Panc1 (cell line): ENCODE measurements around the gene A2M. TPM values are rescaled to one million over a fixed set of nuclear protein-coding genes. Genes with fewer than 3 reads are reported as not detected.

Experiments used
- ATAC-seq: fragments of 200-7000 bp; cut with Tn5 transposase; 2 replicates; pipeline ENCODE4 v1.9.1; 2020; ENCODE audit warnings: mild to moderate bottlenecking, moderate library complexity
- BruUV-seq: library from RNA; stranded (reverse); fragments of 400-500 nt; replicated peaks from 2 replicates; lab custom pipeline; 2021; lab: Mats Ljungman, UMichigan
- CTCF ChIA-PET: fragments of 300-600 bp; sonication (Branson Sonifier 250); formaldehyde crosslinking; loops from one replicate; lab custom pipeline; 2022; ENCODE audit warnings: antibody characterized with exemption; lab: Charles Lee
- POLR2A ChIA-PET: fragments of 300-600 bp; sonication (Branson Sonifier 250); formaldehyde crosslinking; loops from one replicate; lab custom pipeline; 2022; ENCODE audit warnings: antibody characterized with exemption; lab: Charles Lee
- DNase-seq: peaks from one replicate; pipeline ENCODE4 v3.0.0-alpha.2; 2010; ENCODE audit warnings: low read depth, low spot score
- H3K27ac ChIP-seq: 2 replicates; pipeline ENCODE4 v1.5.1; 2011; ENCODE audit warnings: mild to moderate bottlenecking, low read length, inconsistent platforms
- H3K27me3 ChIP-seq: fragments of 200-500 bp; sonication (Bioruptor generic); 2 replicates; pipeline ENCODE4 v1.6.0; 2014; ENCODE audit warnings: low read length, inconsistent platforms; ENCODE audit not compliant: control insufficient read depth, insufficient read depth
- H3K36me3 ChIP-seq: fragments of 200-500 bp; sonication (Bioruptor generic); 2 replicates; pipeline ENCODE4 v1.5.1; 2014; ENCODE audit warnings: inconsistent platforms, mild to moderate bottlenecking, low read length, moderate library complexity; ENCODE audit not compliant: control insufficient read depth, insufficient read depth
- H3K4me1 ChIP-seq: 2 replicates; pipeline ENCODE4 v1.5.1; 2011; ENCODE audit warnings: inconsistent platforms, mild to moderate bottlenecking, low read length, moderate library complexity; ENCODE audit not compliant: control insufficient read depth, insufficient read depth
- H3K4me3 ChIP-seq, 2 experiments: 2 replicates each; pipeline ENCODE4 v1.5.1; 2011 to 2012; ENCODE audit warnings: low read depth in 2 of 2, low read length in 2 of 2, mild to moderate bottlenecking in 2 of 2, inconsistent platforms in 1 of 2, moderate library complexity in 1 of 2
- H3K9me3 ChIP-seq: fragments of 200-500 bp; sonication (Bioruptor generic); 2 replicates; pipeline ENCODE4 v1.5.1; 2014; ENCODE audit warnings: low read depth, mild to moderate bottlenecking, inconsistent platforms, low read length, moderate library complexity; ENCODE audit not compliant: control insufficient read depth, insufficient read depth
- CTCF ChIP-seq: fragments of 450-650 bp; IDR thresholded peaks from 2 replicates; pipeline ENCODE4 v1.5.1; 2017; ENCODE audit warnings: mild to moderate bottlenecking
- POLR2AphosphoS5 ChIP-seq: IDR thresholded peaks from 2 replicates; pipeline ENCODE4 v1.6.1; 2012; ENCODE audit warnings: mild to moderate bottlenecking, low read depth, low read length, moderate library complexity
- REST ChIP-seq, 2 experiments: IDR thresholded peaks; 2 replicates each; pipeline ENCODE4 v1.6.1; 2011 to 2012; ENCODE audit warnings: low read depth in 2 of 2, control low read depth in 1 of 2, low read length in 1 of 2, mild to moderate bottlenecking in 1 of 2, moderate library complexity in 1 of 2; ENCODE audit not compliant: insufficient read depth in 1 of 2
- SIN3A ChIP-seq: IDR thresholded peaks from 2 replicates; pipeline ENCODE4 v1.6.1; 2012; ENCODE audit warnings: low read depth, mild to moderate bottlenecking, low read length, moderate library complexity, borderline replicate concordance; ENCODE audit not compliant: insufficient read depth
- TCF7L2 ChIP-seq: IDR thresholded peaks from 2 replicates; pipeline ENCODE4 v1.6.1; 2011; ENCODE audit warnings: mild to moderate bottlenecking, low read depth, low read length, inconsistent platforms
- in situ Hi-C: cut with HindIII; loops from 2 replicates; pipeline ENCODE4 v1.10.0; 2016; ENCODE audit warnings: low sequenced_read_pairs, low pct_unique_long_range_greater_than_20kb
- intact Hi-C: fragments of 100-400 bp; cut with micrococcal nuclease; formaldehyde crosslinking; loops from one replicate; pipeline ENCODE4 v1.10.0; 2022; ENCODE audit not compliant: unreplicated experiment
- total RNA-seq: library from RNA; stranded (reverse); gene quantifications from one replicate; pipeline ENCODE4 v1.2.1, GENCODE V29; 2021; ENCODE audit not compliant: unreplicated experiment

A2M gene
- total RNA-seq, 1 experiment from 2014 or later: 2.1 TPM

- POLR2A ChIA-PET: no interaction called here
- Histone ChIP-seq H3K27ac (no peak overlapping the region), H3K9me3 (no peaks in the 10 kb centered on the region), H3K36me3 (no peaks in the 10 kb centered on the region), H3K4me1 (no peaks in the 10 kb centered on the region), H3K4me3 (no peak overlapping the region), H3K27me3 (no peaks in the 10 kb centered on the region)
- CTCF ChIA-PET: no interaction called here
- no peak for TF ChIP-seq SIN3A
- no peak for TF ChIP-seq TCF7L2
- no peak for TF ChIP-seq CTCF
- no peak for TF ChIP-seq REST (IDR thresholded peaks at IDR 0.05; ENCODE audit: insufficient read depth in 1 of 2, low read depth in 2 of 2, low read length in 1 of 2)
- TF ChIP-seq POLR2AphosphoS5: no peak
- intact Hi-C loops: no loop called here
- DNase-seq: no peak
- in situ Hi-C loops: no loop called here
- ATAC-seq: no peak
- BruUV-seq: no TSS peak
Measured at GRCh38 chr12:9098115-9098452, 17.6 kb downstream of the A2M start.

GRCh38 chr12:9096563-9097176 lies 19.0 kb downstream of the A2M start:
- Histone ChIP-seq H3K4me1 (no peaks in the 10 kb centered on the region), H3K36me3 (no peaks in the 10 kb centered on the region), H3K4me3 (no peak overlapping the region), H3K27ac (no peak overlapping the region), H3K9me3 (no peaks in the 10 kb centered on the region), H3K27me3 (no peaks in the 10 kb centered on the region)
- no TSS peak for BruUV-seq
- DNase-seq (no peak), ATAC-seq (no peak)
- ChIA-PET POLR2A (interaction anchor here (0.6 kb wide), 1 partner anchor 440 kb away, joined by 6 read pairs; no protein-coding TSS in a partner anchor), CTCF (no interaction called here)
- in situ Hi-C loops: no loop called here
- TF ChIP-seq REST (IDR thresholded peaks at IDR 0.05; ENCODE audit: insufficient read depth in 1 of 2, low read depth in 2 of 2, low read length in 1 of 2) (no peak), TCF7L2 (no peak), SIN3A (no peak), POLR2AphosphoS5 (no peak), CTCF (no peak)
- intact Hi-C loops: no loop called here
